ENCODE data around the gene ACAP1. TPM values are rescaled to one million over a fixed set of nuclear protein-coding genes. Genes with fewer than 3 reads are reported as not detected.

ACAP1 gene, protein sequence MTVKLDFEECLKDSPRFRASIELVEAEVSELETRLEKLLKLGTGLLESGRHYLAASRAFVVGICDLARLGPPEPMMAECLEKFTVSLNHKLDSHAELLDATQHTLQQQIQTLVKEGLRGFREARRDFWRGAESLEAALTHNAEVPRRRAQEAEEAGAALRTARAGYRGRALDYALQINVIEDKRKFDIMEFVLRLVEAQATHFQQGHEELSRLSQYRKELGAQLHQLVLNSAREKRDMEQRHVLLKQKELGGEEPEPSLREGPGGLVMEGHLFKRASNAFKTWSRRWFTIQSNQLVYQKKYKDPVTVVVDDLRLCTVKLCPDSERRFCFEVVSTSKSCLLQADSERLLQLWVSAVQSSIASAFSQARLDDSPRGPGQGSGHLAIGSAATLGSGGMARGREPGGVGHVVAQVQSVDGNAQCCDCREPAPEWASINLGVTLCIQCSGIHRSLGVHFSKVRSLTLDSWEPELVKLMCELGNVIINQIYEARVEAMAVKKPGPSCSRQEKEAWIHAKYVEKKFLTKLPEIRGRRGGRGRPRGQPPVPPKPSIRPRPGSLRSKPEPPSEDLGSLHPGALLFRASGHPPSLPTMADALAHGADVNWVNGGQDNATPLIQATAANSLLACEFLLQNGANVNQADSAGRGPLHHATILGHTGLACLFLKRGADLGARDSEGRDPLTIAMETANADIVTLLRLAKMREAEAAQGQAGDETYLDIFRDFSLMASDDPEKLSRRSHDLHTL
- polyA plus RNA-seq, result 100 to 1,000 TPM; 137 to 227 (median 214) TPM

DNA sequence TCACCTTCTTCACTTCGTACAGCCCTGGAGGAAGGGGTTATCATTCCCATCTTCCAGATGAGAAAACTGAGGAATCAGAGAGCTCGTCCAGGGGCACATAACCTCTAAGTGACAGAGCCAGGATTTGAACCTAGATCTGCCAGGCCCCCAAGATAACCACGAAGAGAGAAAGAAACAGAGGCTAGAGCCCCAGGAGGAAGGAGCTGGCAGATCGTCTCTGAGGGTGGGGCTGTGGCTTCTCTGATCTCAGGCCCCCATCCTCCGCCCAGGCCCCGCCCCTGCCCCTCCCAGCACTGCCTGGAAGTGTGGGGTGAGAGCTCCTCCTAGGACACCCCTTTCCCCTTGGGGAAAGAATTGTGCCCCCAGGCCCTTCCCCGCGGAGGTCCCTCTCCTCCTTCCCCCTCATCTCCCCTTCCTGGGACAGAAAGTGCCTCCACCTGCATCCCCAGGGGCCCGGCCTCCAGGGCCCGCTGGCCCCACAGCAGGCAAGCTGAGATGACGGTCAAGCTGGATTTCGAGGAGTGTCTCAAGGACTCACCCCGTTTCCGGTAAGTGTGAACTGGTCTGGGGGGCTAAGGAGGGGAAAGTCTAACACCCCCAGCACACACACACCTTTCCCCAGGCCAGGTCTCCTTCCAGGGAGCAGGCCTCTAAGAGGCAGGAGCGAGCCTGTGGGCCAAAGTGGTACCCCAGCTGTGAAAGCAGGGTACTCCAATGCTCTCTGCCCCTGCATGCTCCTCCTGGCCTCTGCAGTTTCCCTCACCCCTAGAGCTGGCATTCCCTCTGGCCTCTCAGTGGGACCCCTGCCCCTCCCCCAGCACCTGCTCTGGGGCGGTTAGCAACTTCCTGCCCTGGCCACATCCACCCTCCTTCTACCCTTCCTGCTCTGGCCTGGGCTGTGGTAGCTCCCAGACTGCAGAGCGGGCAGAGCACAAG, at the start of gene ACAP1:
Gene ACAP1, plus strand, starts transcription at position 290 of the 936 bp plus-strand sequence. Its CDS starts 206 bp downstream, at position 496.
- H3K4me1 Mint-ChIP-seq, result peaks cover 42 to 45% of the 10 kb centered on the region in 2 donors
- peak; percentile 54 to 66 (median 64) for DNase-seq
- H3K27ac Mint-ChIP-seq, result peak within 1 kb of the TSS; percentile 87 to 98 (median 96)
- peaks cover 4 to 11% (median 11%) of the 10 kb centered on the region in 3 donors for H3K36me3 Mint-ChIP-seq
- H3K4me3 Mint-ChIP-seq, result peak within 1 kb of the TSS; percentile 85 to 95 (median 89)
- H3K27me3 Mint-ChIP-seq (ENCODE audit: low read depth in 3 of 3), result peaks cover 0 to 4% (median 0%) of the 10 kb centered on the region in 3 donors
- peaks cover 0 to 1% (median 0%) of the 10 kb centered on the region in 6 donors for H3K9me3 Mint-ChIP-seq

DNA sequence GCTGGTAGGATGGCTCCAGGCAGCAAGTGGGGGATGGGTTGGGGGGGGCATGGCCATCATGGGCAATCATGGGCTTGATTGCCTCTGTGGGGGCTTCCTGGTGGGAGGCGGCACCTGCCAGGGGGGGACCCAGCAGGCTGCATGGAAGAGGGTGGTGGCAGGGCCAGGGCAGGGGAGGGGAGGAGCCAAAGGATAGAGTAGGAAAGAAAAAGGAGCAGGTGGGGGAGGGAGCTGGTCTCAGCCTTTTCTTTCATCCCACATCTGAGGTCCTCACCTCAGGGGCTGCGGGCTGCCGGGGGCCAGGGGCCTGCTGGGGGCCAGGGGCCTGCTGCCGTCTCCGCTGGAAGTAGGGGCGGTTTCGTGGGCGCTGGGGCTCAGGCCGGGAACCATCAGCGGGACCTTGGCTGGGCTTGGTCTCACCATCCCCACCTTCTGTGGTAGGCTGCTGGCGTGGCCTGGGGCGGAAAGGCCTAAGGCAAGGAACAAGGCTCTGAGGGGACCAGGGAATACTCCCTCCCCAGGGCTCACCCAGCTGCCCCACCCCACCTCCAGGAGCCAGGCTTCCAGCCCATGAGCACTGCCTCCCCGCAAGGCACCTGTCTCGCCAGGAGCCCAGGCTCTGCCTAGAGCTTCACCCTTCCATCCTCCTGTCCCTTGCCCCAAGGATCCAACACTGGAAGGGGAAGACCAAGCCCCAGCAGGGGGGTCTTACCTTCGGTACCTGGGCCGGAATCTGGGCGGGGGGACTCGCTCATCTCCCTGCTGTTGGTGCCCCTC, 46.9 kb upstream of the ACAP1 start:
- Mint-ChIP-seq H3K4me1 (peaks cover 6 to 7% of the 10 kb centered on the region in 2 donors), H3K36me3 (peaks cover 0 to 4% (median 0%) of the 10 kb centered on the region in 3 donors), H3K4me3 (no peak overlapping the region), H3K27ac (no peak overlapping the region), H3K9me3 (no peaks in the 10 kb centered on the region), H3K27me3 (ENCODE audit: low read depth in 3 of 3) (peaks cover 3 to 21% (median 10%) of the 10 kb centered on the region in 3 donors)
- DNase-seq, result no peak

DNA sequence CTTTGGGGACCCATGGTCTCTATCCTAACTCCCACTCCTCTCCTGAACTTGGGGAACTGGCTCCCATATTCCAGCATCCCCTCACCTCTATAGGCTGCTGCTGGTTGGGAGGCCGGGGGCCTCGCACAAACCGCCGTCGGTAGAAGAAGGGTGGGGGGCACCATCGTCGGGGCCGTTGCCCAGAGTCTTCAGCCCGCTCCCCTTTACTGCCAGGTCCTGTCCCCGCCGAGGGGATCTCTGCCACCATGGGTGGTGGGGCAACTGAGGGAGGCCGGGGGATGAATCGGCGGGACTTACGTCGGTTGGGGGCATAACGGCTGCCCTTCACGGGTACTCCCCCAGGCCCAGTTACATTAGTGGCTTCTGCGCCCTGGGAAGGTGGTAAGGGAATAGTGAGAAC, 46.2 kb upstream of the ACAP1 start:
- Mint-ChIP-seq H3K36me3 (peaks cover 0 to 4% (median 0%) of the 10 kb centered on the region in 3 donors), H3K9me3 (no peaks in the 10 kb centered on the region), H3K4me1 (peaks cover 9 to 11% of the 10 kb centered on the region in 2 donors), H3K27ac (no peak overlapping the region), H3K27me3 (ENCODE audit: low read depth in 3 of 3) (peaks cover 6 to 25% (median 12%) of the 10 kb centered on the region in 3 donors), H3K4me3 (no peak overlapping the region)
- DNase-seq, result no peak

DNA sequence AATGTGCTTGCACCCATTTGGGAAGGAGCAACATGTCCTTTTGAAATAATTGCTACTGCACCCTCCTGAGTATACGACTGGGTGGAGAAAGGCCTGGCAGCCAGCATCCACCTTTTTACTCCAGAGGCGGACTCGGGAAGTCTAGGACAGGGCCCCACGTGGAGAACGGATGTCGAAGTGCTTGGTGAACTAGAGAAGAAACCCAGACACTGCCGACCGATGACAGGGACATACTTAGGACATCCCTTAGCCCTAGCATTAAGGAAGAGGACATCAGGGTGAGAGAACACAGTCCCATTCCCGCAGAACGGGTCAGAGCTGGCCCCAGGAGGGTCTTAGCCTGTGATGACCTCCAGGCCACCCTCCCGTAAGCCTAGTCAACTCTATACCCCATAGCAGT, 45.6 kb upstream of the ACAP1 start:
- Mint-ChIP-seq H3K9me3 (no peaks in the 10 kb centered on the region), H3K27me3 (ENCODE audit: low read depth in 3 of 3) (peaks cover 6 to 30% (median 12%) of the 10 kb centered on the region in 3 donors), H3K4me1 (peaks cover 14 to 16% of the 10 kb centered on the region in 2 donors), H3K27ac (no peak overlapping the region), H3K4me3 (no peak overlapping the region), H3K36me3 (peaks cover 0 to 4% (median 0%) of the 10 kb centered on the region in 3 donors)
- DNase-seq, result no peak

DNA sequence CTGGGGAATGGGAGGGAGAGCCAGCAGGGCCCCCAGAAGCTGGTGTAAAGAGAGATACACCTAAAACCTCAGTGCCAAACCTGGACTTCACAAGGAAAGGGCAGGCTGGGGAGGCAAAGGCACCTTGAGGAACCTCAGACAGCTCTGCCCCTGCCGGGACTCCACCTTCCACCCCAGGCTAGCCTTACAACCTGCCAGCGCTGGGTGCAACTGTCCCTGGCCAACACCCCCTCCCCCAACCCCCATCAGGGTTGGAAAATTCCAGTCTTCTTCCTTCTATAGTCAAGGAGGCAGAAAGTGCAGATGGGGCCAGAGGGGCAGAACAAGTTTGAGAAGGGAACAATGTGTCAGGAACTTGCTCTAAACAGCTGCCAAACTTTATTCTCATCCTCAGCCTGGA, 44.1 kb upstream of the ACAP1 start:
- Mint-ChIP-seq H3K27ac (no peak overlapping the region), H3K9me3 (no peaks in the 10 kb centered on the region), H3K36me3 (peaks cover 0 to 4% (median 0%) of the 10 kb centered on the region in 3 donors), H3K27me3 (ENCODE audit: low read depth in 3 of 3) (peaks cover 8 to 31% (median 16%) of the 10 kb centered on the region in 3 donors), H3K4me3 (no peak overlapping the region), H3K4me1 (peaks cover 21 to 26% of the 10 kb centered on the region in 2 donors)
- no peak for DNase-seq

DNA sequence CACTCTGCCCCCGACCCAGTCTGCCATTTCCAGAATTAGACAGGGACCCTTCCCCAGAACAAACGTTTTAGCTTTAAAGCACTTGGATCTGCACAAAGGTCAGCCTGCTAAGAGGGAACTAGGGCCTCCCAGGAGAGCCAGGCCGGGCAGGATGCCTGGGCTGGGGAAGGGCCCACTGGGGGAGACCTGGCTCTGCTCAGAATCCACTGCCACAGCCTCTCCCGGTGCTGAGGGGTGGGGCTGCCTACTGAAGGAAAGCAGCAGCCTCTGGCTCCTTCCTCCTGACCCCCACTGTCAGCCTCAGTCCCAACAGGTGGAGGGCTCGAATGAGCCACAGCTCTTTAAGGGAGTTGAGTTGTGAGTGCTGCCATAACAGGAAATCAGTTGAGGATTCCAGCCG, 43.6 kb upstream of the ACAP1 start:
- Mint-ChIP-seq H3K27ac (no peak overlapping the region), H3K4me1 (peaks cover 21 to 26% of the 10 kb centered on the region in 2 donors), H3K36me3 (peaks cover 0 to 4% (median 0%) of the 10 kb centered on the region in 3 donors), H3K27me3 (ENCODE audit: low read depth in 3 of 3) (peaks cover 8 to 27% (median 15%) of the 10 kb centered on the region in 3 donors), H3K4me3 (peak overlapping the region in 3 of 5 donors; percentile 31 to 60 (median 41)), H3K9me3 (no peaks in the 10 kb centered on the region)
- DNase-seq, result no peak

DNA sequence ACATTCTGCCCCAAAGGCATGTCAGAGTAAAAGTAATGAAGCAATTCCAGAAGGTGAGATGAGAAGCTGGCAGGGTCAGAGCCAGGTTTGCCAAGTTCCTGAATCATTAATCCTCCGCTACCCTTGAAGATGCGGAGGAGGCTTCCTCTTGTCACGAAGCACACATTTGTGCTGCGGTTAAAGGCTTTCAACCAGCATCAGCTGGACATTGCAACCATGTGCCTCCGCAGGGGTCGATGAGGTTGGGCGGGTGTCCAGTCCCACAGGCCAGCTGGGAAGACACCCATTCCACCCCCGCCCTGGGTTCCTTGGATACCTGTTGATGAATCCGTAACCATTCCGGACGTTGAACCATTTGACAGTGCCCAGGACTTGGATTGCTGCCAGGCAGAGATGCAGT, 43.2 kb upstream of the ACAP1 start:
- no peaks in the 10 kb centered on the region for H3K9me3 Mint-ChIP-seq
- DNase-seq, result no peak
- H3K27ac Mint-ChIP-seq, result no peak overlapping the region
- H3K27me3 Mint-ChIP-seq (ENCODE audit: low read depth in 3 of 3), result peaks cover 8 to 24% (median 15%) of the 10 kb centered on the region in 3 donors
- H3K4me3 Mint-ChIP-seq, result peak overlapping the region; percentile 57 to 65 (median 63)
- H3K36me3 Mint-ChIP-seq, result peaks cover 0 to 4% (median 0%) of the 10 kb centered on the region in 3 donors
- H3K4me1 Mint-ChIP-seq, result peaks cover 21 to 26% of the 10 kb centered on the region in 2 donors

DNA sequence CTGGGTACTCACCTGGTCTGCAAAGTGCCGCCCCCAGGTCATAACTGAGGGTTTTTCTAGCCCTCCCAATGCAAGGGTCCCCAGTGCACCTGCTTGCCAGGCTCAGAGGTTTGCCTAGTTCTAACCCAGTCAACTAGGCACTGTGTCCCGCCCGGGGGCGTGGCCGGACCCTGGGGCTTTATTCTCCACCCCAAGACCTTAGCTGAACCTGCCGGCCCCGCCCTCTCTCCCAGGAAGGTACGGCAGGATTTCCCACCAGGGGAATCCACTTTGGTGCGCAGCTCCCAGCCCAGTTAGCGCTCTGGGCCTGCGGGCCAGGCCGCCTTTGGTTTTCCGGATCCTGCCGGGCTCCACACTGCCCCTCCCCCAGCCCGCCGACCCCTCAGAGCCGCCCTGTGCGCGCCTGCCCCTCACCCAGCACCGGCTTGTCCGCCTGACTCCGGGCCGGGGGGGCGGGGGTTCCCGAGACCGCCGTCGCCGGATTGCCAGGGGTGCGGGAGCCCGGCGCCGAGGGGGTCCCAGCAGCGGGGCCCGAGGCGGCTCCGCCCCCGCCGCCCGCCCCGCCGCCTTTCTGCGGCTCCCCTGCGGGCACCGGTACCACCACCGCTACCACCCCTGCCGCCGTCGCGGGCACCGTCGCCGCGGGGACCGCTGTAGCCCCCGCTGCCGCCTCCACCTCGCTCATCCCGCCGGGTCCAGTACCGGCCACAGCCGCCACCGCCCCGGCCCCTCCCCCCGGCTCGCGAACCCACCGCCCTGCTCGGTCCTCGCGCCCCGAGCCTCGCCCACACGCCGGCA, 42.3 kb upstream of the ACAP1 start:
- Mint-ChIP-seq H3K4me1 (peaks cover 21 to 26% of the 10 kb centered on the region in 2 donors), H3K36me3 (peaks cover 0 to 4% (median 0%) of the 10 kb centered on the region in 3 donors), H3K27ac (no peak overlapping the region), H3K4me3 (peak overlapping the region; percentile 26 to 65 (median 57)), H3K27me3 (ENCODE audit: low read depth in 3 of 3) (peaks cover 8 to 23% (median 15%) of the 10 kb centered on the region in 3 donors), H3K9me3 (no peaks in the 10 kb centered on the region)
- no peak for DNase-seq

DNA sequence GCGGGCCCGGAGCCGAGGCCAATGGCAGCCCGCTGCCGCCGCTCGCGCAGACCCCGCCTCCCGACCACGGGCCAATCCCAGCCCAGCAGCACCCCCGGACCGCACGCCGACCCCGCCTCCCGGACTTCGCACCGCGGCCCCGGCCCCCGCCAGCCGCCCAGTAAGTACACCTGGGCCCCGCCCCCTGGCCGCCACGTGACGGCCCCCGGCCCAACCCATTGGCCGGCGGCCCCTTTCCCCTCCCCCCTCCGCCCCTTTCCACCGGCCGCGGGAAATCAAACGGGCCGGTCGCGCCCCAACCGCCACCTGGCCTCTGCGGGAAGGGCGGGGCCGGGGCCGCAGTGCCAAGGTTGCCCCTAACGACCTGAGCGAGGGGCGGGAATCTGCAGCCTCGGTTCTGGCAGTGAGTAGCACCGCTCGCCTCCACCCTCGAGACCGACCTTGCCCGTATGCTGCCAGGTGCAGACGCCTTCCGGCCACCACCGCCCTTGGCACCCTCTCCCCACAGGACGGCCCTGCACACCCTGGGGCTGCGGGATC, 41.6 kb upstream of the ACAP1 start, which contains the start of gene YBX2:
Gene YBX2, minus strand, starts transcription at position 26 of the 540 bp plus-strand sequence. CDS start 139 bp downstream, outside the sequence.
- H3K9me3 Mint-ChIP-seq, result no peaks in the 10 kb centered on the region

DNA sequence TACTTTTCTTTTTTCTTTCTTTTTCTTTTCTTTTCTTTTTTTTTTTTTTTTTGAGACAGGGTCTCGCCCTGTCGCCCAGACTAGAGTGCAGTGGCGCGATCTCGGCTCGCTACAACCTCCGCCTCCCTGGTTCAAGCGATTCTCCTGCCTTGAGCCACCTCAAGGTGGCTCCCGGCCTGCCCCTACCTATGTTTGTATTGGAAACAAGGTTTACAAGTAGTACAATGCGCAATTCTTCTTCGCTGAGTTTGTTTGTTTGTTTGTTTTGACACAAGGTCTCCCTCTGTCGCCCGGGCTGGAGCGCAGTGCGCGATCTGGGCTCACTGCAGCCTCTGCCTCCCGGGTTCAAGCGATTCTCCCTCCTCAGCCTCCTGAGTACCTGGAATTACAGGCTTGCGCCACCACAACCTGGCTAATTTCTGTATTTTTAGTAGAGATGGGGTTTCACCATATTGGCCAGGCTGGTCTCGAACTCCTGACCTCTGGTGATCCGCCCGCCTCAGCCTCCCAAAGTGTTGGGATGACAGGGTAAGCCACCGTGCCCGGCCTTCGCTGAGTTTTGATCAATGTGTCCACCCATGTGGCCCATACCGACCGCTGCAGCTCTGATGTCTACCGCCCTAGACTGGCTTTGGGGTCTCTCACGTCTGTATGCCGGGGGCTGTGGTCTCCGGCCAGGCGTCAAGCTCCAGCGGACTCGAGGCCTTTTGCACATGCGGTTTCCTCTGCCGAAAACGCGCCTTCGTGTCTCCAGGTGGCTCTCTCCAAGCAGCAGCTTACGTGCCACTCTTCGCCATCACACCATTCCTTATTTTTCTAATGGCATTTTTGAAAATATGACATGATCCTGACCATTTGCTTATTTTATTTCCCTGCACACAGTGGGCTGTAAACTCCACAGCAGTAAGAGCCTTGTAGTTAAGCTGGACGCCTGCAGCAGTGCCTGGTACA, 40.8 kb upstream of the ACAP1 start:
- Mint-ChIP-seq H3K4me3 (peak overlapping the region; percentile 77 to 88 (median 81)), H3K36me3 (peaks cover 0 to 4% (median 0%) of the 10 kb centered on the region in 3 donors), H3K27me3 (ENCODE audit: low read depth in 3 of 3) (peaks cover 8 to 19% (median 15%) of the 10 kb centered on the region in 3 donors), H3K9me3 (no peaks in the 10 kb centered on the region), H3K4me1 (peaks cover 21 to 26% of the 10 kb centered on the region in 2 donors), H3K27ac (peak overlapping the region in 1 of 6 donors; percentile 20)
- DNase-seq, result no peak

More for the DNA sequence above, 41.6 kb upstream of the ACAP1 start, which contains the start of gene YBX2:
- peak within 1 kb of the TSS in 1 of 6 donors; percentile 20 for H3K27ac Mint-ChIP-seq
- H3K27me3 Mint-ChIP-seq (ENCODE audit: low read depth in 3 of 3), result peaks cover 8 to 22% (median 15%) of the 10 kb centered on the region in 3 donors
- peak; percentile 67 to 68 (median 68) for DNase-seq
- peaks cover 0 to 4% (median 0%) of the 10 kb centered on the region in 3 donors for H3K36me3 Mint-ChIP-seq
- peak within 1 kb of the TSS; percentile 77 to 88 (median 81) for H3K4me3 Mint-ChIP-seq
- H3K4me1 Mint-ChIP-seq, result peaks cover 21 to 26% of the 10 kb centered on the region in 2 donors
